ENCODE results near the gene PGLYRP2. TPM values are rescaled to one million over a fixed set of nuclear protein-coding genes. Genes with fewer than 3 reads are reported as not detected.

Gene PGLYRP2
- polyA plus RNA-seq, 1 of the 3 experiments (the other 2 are of a cell fraction): not detected

DNA sequence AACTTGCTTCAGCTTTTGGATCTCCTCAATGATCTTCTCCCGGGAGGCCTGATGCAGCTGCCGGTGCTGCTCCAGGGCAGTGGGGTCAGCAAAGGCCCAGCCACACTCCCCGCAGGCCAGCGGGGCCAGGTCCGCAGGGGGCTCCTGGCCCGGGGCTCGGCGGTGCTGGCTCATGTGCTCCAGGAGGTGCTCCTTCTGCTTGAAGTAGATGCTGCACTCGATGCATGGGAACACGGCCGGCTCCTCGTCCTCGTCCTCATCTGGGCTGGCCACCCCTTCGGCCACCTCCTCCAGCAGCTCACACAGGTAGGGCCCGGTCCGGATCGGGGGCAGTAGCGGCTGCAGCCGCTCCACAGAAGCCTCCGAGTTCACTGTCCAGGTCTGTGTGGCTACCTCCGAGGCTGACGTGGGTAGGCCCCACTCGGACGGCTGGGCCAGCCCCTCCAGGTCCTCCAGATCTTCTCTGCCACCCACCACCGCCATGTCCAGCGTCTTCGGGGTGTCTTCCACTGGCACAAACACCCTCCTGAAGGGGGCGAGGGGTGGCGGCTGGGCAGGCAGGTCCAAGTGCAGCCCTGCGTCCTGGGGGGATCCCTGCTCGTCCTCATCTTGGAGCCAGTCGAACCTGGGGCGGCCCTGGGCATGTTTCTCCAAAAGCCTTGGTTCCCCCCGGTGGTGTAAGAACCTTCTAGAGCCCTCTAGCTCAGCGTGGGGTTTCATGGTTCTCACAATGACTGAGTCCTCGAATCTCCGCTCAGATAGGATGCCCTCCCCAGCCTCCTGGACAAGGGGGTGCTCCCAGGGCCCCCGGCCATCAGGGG, 39.3 kb downstream of the PGLYRP2 start:
- CTCF ChIA-PET: interaction anchor here (1.2 kb wide), 1 partner anchor 8 kb away, joined by 5 read pairs; no protein-coding TSS in a partner anchor
- Histone ChIP-seq H2AFZ (ENCODE audit: low read depth) (no peak overlapping the region), H3K36me3 (replicated peaks in 1 of 2; ENCODE audit: control insufficient read depth in 1 of 2, insufficient read depth in 2 of 2, low read length in 1 of 2) (no peaks in the 10 kb centered on the region), H3K9me2 (no peaks in the 10 kb centered on the region), H3K79me2 (ENCODE audit: insufficient read depth) (no peaks in the 10 kb centered on the region), H3F3A (replicated peaks; ENCODE audit: insufficient read depth) (no peaks in the 10 kb centered on the region), H3K9ac (no peak overlapping the region), H3K4me1 (ENCODE audit: control insufficient read depth in 1 of 2, insufficient read depth in 2 of 2, low read depth in 1 of 2, low read length in 1 of 2) (no peaks in the 10 kb centered on the region), H4K20me1 (ENCODE audit: insufficient read depth) (no peaks in the 10 kb centered on the region), H3K4me2 (no peak overlapping the region), H3K27me3 (ENCODE audit: insufficient read depth) (no peaks in the 10 kb centered on the region), H3K27ac (ENCODE audit: low read depth in 2 of 2, low read length in 1 of 2) (no peak overlapping the region), H3K9me3 (no peaks in the 10 kb centered on the region), H3K4me3 (ENCODE audit: low read depth in 2 of 2, low read length in 1 of 2) (no peak overlapping the region)
- 84% methylated on average over 10 of the region's 38 CpGs for WGBS (ENCODE audit: low lambda C conversion rate)
- no peak for DNase-seq
- TF ChIP-seq SMC3 (IDR thresholded peaks at IDR 0.05; ENCODE audit: low read depth, low read length) (no peak), YY1 (IDR thresholded peaks at IDR 0.05; ENCODE audit: low read depth) (no peak), ZBTB33 (IDR thresholded peaks at IDR 0.05; ENCODE audit: borderline replicate concordance, low read depth) (no peak), POLR2AphosphoS5 (IDR thresholded peaks at IDR 0.05; ENCODE audit: low read depth, low read length) (no peak), TCF12 (IDR thresholded peaks at IDR 0.05) (no peak), JUND (IDR thresholded peaks at IDR 0.05) (no peak)
- TF ChIP-seq, protein P1, sequence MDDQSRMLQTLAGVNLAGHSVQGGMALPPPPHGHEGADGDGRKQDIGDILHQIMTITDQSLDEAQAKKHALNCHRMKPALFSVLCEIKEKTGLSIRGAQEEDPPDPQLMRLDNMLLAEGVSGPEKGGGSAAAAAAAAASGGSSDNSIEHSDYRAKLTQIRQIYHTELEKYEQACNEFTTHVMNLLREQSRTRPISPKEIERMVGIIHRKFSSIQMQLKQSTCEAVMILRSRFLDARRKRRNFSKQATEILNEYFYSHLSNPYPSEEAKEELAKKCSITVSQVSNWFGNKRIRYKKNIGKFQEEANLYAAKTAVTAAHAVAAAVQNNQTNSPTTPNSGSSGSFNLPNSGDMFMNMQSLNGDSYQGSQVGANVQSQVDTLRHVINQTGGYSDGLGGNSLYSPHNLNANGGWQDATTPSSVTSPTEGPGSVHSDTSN (IDR thresholded peaks at IDR 0.05): no peak
- POLR2A ChIA-PET: no interaction called here

DNA sequence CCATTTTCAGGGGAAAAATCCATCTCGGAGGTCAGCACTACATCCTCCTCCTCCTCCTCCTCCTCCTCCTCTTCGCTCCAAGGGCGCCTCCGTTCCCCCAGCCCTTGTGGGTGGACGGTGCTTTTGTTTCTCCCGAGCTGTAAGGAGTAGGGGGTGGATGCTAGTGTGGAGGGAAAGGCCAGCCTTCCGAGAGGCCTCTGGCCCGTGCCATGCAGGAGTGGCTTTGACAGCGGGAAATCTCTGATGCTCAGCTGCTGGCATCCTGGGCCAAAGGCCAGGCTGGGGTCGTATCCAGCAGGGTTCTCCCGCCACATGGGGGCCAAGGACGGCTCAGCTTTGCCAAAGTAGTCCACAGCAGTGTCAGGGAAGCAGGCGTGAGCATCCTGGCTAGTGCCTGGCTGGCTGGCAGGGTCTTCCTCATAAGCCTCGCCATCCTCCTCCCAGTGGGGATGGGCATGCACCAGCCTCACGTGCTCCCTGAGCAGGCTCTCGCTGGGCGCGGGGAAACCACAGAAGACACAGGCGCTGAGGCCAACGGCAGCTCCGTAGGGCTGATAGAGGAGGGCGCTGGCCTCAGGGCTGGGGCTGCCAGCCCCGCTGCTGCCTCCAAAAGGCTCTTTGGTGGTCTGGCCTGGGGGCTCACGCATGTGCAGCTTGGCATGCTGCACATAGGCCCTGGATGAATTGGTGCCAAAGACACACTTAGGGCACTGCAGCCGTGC, 40.1 kb downstream of the PGLYRP2 start:
- no peaks in the 10 kb centered on the region for H3F3A ChIP-seq (replicated peaks; ENCODE audit: insufficient read depth)
- WGBS (ENCODE audit: low lambda C conversion rate): 83% methylated on average over 11 of the region's 25 CpGs
- H3K79me2 ChIP-seq (ENCODE audit: insufficient read depth): no peaks in the 10 kb centered on the region
- ChIA-PET POLR2A (no interaction called here), CTCF (interaction anchor here (1.2 kb wide), 1 partner anchor 9 kb away, joined by 5 read pairs; no protein-coding TSS in a partner anchor)
- no peak for DNase-seq
- no peak for TF ChIP-seq RFX5 (IDR thresholded peaks at IDR 0.05; ENCODE audit: low read length)
- TF ChIP-seq, protein P2, sequence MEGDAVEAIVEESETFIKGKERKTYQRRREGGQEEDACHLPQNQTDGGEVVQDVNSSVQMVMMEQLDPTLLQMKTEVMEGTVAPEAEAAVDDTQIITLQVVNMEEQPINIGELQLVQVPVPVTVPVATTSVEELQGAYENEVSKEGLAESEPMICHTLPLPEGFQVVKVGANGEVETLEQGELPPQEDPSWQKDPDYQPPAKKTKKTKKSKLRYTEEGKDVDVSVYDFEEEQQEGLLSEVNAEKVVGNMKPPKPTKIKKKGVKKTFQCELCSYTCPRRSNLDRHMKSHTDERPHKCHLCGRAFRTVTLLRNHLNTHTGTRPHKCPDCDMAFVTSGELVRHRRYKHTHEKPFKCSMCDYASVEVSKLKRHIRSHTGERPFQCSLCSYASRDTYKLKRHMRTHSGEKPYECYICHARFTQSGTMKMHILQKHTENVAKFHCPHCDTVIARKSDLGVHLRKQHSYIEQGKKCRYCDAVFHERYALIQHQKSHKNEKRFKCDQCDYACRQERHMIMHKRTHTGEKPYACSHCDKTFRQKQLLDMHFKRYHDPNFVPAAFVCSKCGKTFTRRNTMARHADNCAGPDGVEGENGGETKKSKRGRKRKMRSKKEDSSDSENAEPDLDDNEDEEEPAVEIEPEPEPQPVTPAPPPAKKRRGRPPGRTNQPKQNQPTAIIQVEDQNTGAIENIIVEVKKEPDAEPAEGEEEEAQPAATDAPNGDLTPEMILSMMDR (IDR thresholded peaks at IDR 0.05): no peak
- no peak for TF ChIP-seq RCOR1 (IDR thresholded peaks at IDR 0.05; ENCODE audit: low read length)
- TF ChIP-seq NRF1 (IDR thresholded peaks at IDR 0.05; ENCODE audit: low read depth, low read length): no peak
- no peak overlapping the region for H3K4me2 ChIP-seq
- no peak overlapping the region for H3K9ac ChIP-seq
- H3K9me3 ChIP-seq: no peaks in the 10 kb centered on the region
- H3K4me1 ChIP-seq (ENCODE audit: control insufficient read depth in 1 of 2, insufficient read depth in 2 of 2, low read depth in 1 of 2, low read length in 1 of 2): no peaks in the 10 kb centered on the region
- H3K27me3 ChIP-seq (ENCODE audit: insufficient read depth): no peaks in the 10 kb centered on the region
- no peaks in the 10 kb centered on the region for H3K36me3 ChIP-seq (replicated peaks in 1 of 2; ENCODE audit: control insufficient read depth in 1 of 2, insufficient read depth in 2 of 2, low read length in 1 of 2)
- no peak overlapping the region for H3K27ac ChIP-seq (ENCODE audit: low read depth in 2 of 2, low read length in 1 of 2)
- H3K4me3 ChIP-seq (ENCODE audit: low read depth in 2 of 2, low read length in 1 of 2): no peak overlapping the region
- no peaks in the 10 kb centered on the region for H3K9me2 ChIP-seq
- no peaks in the 10 kb centered on the region for H4K20me1 ChIP-seq (ENCODE audit: insufficient read depth)
- no peak overlapping the region for H2AFZ ChIP-seq (ENCODE audit: low read depth)

Data from SK-N-SH (cell line).